Measurements from ENCODE around the gene MPRIP. TPM values are rescaled to one million over a fixed set of nuclear protein-coding genes. Genes with fewer than 3 reads are reported as not detected.
"Not testable (repeated sequence)": the region's sequence is repeated elsewhere in the genome, so short reads cannot be mapped to it uniquely, and the experiment has no call there.

The MPRIP gene
- total and polyA plus RNA-seq, 5 experiments from 2014 or later = 16.9 to 234 (median 28.3) TPM

- H3K36me3 Mint-ChIP-seq, H3K4me3 Mint-ChIP-seq, DNase-seq, H3K4me1 Mint-ChIP-seq, H3K9me3 Mint-ChIP-seq, POLR2A ChIA-PET, H3K27ac Mint-ChIP-seq, ATAC-seq, H3K27me3 Mint-ChIP-seq: not testable (repeated sequence)
Observed at GRCh38 chr17:17004997-17005614, 37.2 kb upstream of the MPRIP start.

GRCh38 chr17:17007891-17008290 is 34.4 kb upstream of the MPRIP start:
- DNase-seq, POLR2A ChIA-PET: not testable (repeated sequence)

GRCh38 chr17:17008621-17009397 is 33.4 kb upstream of the MPRIP start:
- ATAC-seq, H3K4me1 Mint-ChIP-seq, H3K4me3 Mint-ChIP-seq, DNase-seq, H3K36me3 Mint-ChIP-seq, POLR2A ChIA-PET, H3K27me3 Mint-ChIP-seq, H3K9me3 Mint-ChIP-seq: not testable (repeated sequence)
- peak overlapping the region in 1 of 10 donors; percentile 20 for H3K27ac Mint-ChIP-seq

More at GRCh38 chr17:17007891-17008290, 34.4 kb upstream of the MPRIP start:
- not testable (repeated sequence) for H3K36me3 Mint-ChIP-seq, H3K27me3 Mint-ChIP-seq, H3K27ac Mint-ChIP-seq, H3K4me3 Mint-ChIP-seq, ATAC-seq, H3K9me3 Mint-ChIP-seq, H3K4me1 Mint-ChIP-seq

- H3K4me3 Mint-ChIP-seq, H3K9me3 Mint-ChIP-seq, H3K36me3 Mint-ChIP-seq, DNase-seq, H3K4me1 Mint-ChIP-seq, POLR2A ChIA-PET, H3K27me3 Mint-ChIP-seq, H3K27ac Mint-ChIP-seq, ATAC-seq: not testable (repeated sequence)
Observed at GRCh38 chr17:17009972-17010371, 32.3 kb upstream of the MPRIP start.

GRCh38 chr17:17010545-17011034 is 31.7 kb upstream of the MPRIP start:
- H3K27ac Mint-ChIP-seq, POLR2A ChIA-PET, H3K36me3 Mint-ChIP-seq, H3K4me3 Mint-ChIP-seq, ATAC-seq, H3K27me3 Mint-ChIP-seq, H3K4me1 Mint-ChIP-seq, DNase-seq, H3K9me3 Mint-ChIP-seq: not testable (repeated sequence)

GRCh38 chr17:17011043-17011907 is 31.0 kb upstream of the MPRIP start:
- H3K36me3 Mint-ChIP-seq, ATAC-seq, POLR2A ChIA-PET, H3K27me3 Mint-ChIP-seq, H3K27ac Mint-ChIP-seq, DNase-seq, H3K4me3 Mint-ChIP-seq, H3K9me3 Mint-ChIP-seq: not testable (repeated sequence)
- H3K4me1 Mint-ChIP-seq = peaks cover 2 to 14% (median 11%) of the 10 kb centered on the region in 4 donors

GRCh38 chr17:17013828-17014747 is 28.2 kb upstream of the MPRIP start:
- POLR2A ChIA-PET = not testable (repeated sequence)

GRCh38 chr17:17014748-17015124 is 27.5 kb upstream of the MPRIP start:
- H3K9me3 Mint-ChIP-seq, H3K27ac Mint-ChIP-seq, H3K4me3 Mint-ChIP-seq, H3K27me3 Mint-ChIP-seq, DNase-seq, ATAC-seq, H3K36me3 Mint-ChIP-seq, POLR2A ChIA-PET: not testable (repeated sequence)
- H3K4me1 Mint-ChIP-seq = peaks cover 11 to 34% (median 33%) of the 10 kb centered on the region in 4 donors

More at GRCh38 chr17:17013828-17014747, 28.2 kb upstream of the MPRIP start:
- H3K27me3 Mint-ChIP-seq, H3K4me3 Mint-ChIP-seq, ATAC-seq, H3K36me3 Mint-ChIP-seq, H3K27ac Mint-ChIP-seq, DNase-seq, H3K9me3 Mint-ChIP-seq: not testable (repeated sequence)
- H3K4me1 Mint-ChIP-seq = peaks cover 11 to 34% (median 33%) of the 10 kb centered on the region in 4 donors

- Mint-ChIP-seq H3K9me3 (no peaks in the 10 kb centered on the region), H3K4me3 (no peak overlapping the region), H3K36me3 (no peaks in the 10 kb centered on the region), H3K4me1 (peaks cover 11 to 34% (median 33%) of the 10 kb centered on the region in 4 donors), H3K27me3 (no peaks in the 10 kb centered on the region), H3K27ac (peak overlapping the region in 1 of 10 donors; percentile 62)
- POLR2A ChIA-PET = no interaction called here
- DNase-seq (no peak), ATAC-seq (no peak)
Observed at GRCh38 chr17:17015230-17015629, 27.0 kb upstream of the MPRIP start.

GRCh38 chr17:17016199-17017197 is 25.8 kb upstream of the MPRIP start:
- peak; percentile 27 to 35 for ATAC-seq
- POLR2A ChIA-PET = interaction anchor here (0.6 kb wide), 1 partner anchor 319 kb away, joined by 3 read pairs; no protein-coding TSS in a partner anchor
- H3K4me3 Mint-ChIP-seq = peak overlapping the region in 2 of 10 donors; percentile 28 to 56
- not testable (repeated sequence) for H3K27me3 Mint-ChIP-seq, H3K36me3 Mint-ChIP-seq, H3K9me3 Mint-ChIP-seq, DNase-seq
- peak overlapping the region in 6 of 10 donors; percentile 9 to 83 (median 58) for H3K27ac Mint-ChIP-seq
- peaks cover 11 to 34% (median 33%) of the 10 kb centered on the region in 4 donors for H3K4me1 Mint-ChIP-seq

GRCh38 chr17:17017343-17018014 is 24.8 kb upstream of the MPRIP start:
- Mint-ChIP-seq H3K4me3 (no peak overlapping the region), H3K27ac (peak overlapping the region in 4 of 10 donors; percentile 19 to 71 (median 40)), H3K27me3 (no peaks in the 10 kb centered on the region), H3K4me1 (peaks cover 11 to 34% (median 33%) of the 10 kb centered on the region in 4 donors), H3K36me3 (no peaks in the 10 kb centered on the region), H3K9me3 (no peaks in the 10 kb centered on the region)
- DNase-seq (no peak), ATAC-seq (no peak)
- POLR2A ChIA-PET = no interaction called here

Measured in naive thymus-derived CD8-positive, alpha-beta T cell (primary cell).